Measurements from ENCODE around the gene COG3. TPM values are rescaled to one million over a fixed set of nuclear protein-coding genes. Genes with fewer than 3 reads are reported as not detected.

The COG3 gene
- total RNA-seq, 1 donor from 2014 or later = 23.1 TPM

GRCh38 chr13:45434556-45435371 lies 30.0 kb upstream of the COG3 start:
- no peak for TF ChIP-seq CTCF (IDR thresholded peaks at IDR 0.05; ENCODE audit: unreplicated experiment)
- Mint-ChIP-seq H3K4me1 (ENCODE audit: unreplicated experiment) (peaks cover 5% of the 10 kb centered on the region), H3K4me3 (ENCODE audit: unreplicated experiment) (no peak overlapping the region), H3K27ac (ENCODE audit: unreplicated experiment) (no peak overlapping the region), H3K9me3 (ENCODE audit: unreplicated experiment) (no peaks in the 10 kb centered on the region), H3K27me3 (ENCODE audit: unreplicated experiment) (no peaks in the 10 kb centered on the region), H3K36me3 (ENCODE audit: low read depth, unreplicated experiment) (no peaks in the 10 kb centered on the region)
- DNase-seq (ENCODE audit: low spot score) = no peak

GRCh38 chr13:45436332-45436731 lies 28.4 kb upstream of the COG3 start:
- no peaks in the 10 kb centered on the region for H3K36me3 Mint-ChIP-seq (ENCODE audit: low read depth, unreplicated experiment)
- H3K27ac Mint-ChIP-seq (ENCODE audit: unreplicated experiment) = no peak overlapping the region
- no peaks in the 10 kb centered on the region for H3K9me3 Mint-ChIP-seq (ENCODE audit: unreplicated experiment)
- H3K27me3 Mint-ChIP-seq (ENCODE audit: unreplicated experiment) = peaks cover 4% of the 10 kb centered on the region
- H3K4me1 Mint-ChIP-seq (ENCODE audit: unreplicated experiment) = peaks cover 13% of the 10 kb centered on the region
- no peak for TF ChIP-seq CTCF (IDR thresholded peaks at IDR 0.05; ENCODE audit: unreplicated experiment)
- DNase-seq (ENCODE audit: low spot score) = no peak
- H3K4me3 Mint-ChIP-seq (ENCODE audit: unreplicated experiment) = no peak overlapping the region

GRCh38 chr13:45436953-45437352 lies 27.8 kb upstream of the COG3 start:
- H3K27ac Mint-ChIP-seq (ENCODE audit: unreplicated experiment) = no peak overlapping the region

GRCh38 chr13:45437947-45438346 lies 26.8 kb upstream of the COG3 start:
- no peaks in the 10 kb centered on the region for H3K9me3 Mint-ChIP-seq (ENCODE audit: unreplicated experiment)
- no peak for DNase-seq (ENCODE audit: low spot score)
- H3K36me3 Mint-ChIP-seq (ENCODE audit: low read depth, unreplicated experiment) = no peaks in the 10 kb centered on the region
- H3K27me3 Mint-ChIP-seq (ENCODE audit: unreplicated experiment) = peaks cover 4% of the 10 kb centered on the region
- no peak overlapping the region for H3K4me3 Mint-ChIP-seq (ENCODE audit: unreplicated experiment)
- H3K27ac Mint-ChIP-seq (ENCODE audit: unreplicated experiment) = no peak overlapping the region
- no peak for TF ChIP-seq CTCF (IDR thresholded peaks at IDR 0.05; ENCODE audit: unreplicated experiment)
- H3K4me1 Mint-ChIP-seq (ENCODE audit: unreplicated experiment) = peaks cover 20% of the 10 kb centered on the region

More at GRCh38 chr13:45436953-45437352, 27.8 kb upstream of the COG3 start:
- Mint-ChIP-seq H3K4me1 (ENCODE audit: unreplicated experiment) (peaks cover 19% of the 10 kb centered on the region), H3K9me3 (ENCODE audit: unreplicated experiment) (no peaks in the 10 kb centered on the region), H3K4me3 (ENCODE audit: unreplicated experiment) (no peak overlapping the region), H3K36me3 (ENCODE audit: low read depth, unreplicated experiment) (no peaks in the 10 kb centered on the region), H3K27me3 (ENCODE audit: unreplicated experiment) (peaks cover 4% of the 10 kb centered on the region)
- no peak for DNase-seq (ENCODE audit: low spot score)
- TF ChIP-seq CTCF (IDR thresholded peaks at IDR 0.05; ENCODE audit: unreplicated experiment) = no peak

- TF ChIP-seq CTCF (IDR thresholded peaks at IDR 0.05; ENCODE audit: unreplicated experiment) = no peak
- no peak for DNase-seq (ENCODE audit: low spot score)
- Mint-ChIP-seq H3K4me1 (ENCODE audit: unreplicated experiment) (peaks cover 20% of the 10 kb centered on the region), H3K27ac (ENCODE audit: unreplicated experiment) (no peak overlapping the region), H3K4me3 (ENCODE audit: unreplicated experiment) (no peak overlapping the region), H3K36me3 (ENCODE audit: low read depth, unreplicated experiment) (no peaks in the 10 kb centered on the region), H3K27me3 (ENCODE audit: unreplicated experiment) (peaks cover 4% of the 10 kb centered on the region), H3K9me3 (ENCODE audit: unreplicated experiment) (no peaks in the 10 kb centered on the region)
Observed at GRCh38 chr13:45439008-45439407, 25.7 kb upstream of the COG3 start.
